Spinal cord (tissue), 10 donors: ENCODE measurements around the gene MTHFR. TPM values are rescaled to one million over a fixed set of nuclear protein-coding genes. Genes with fewer than 3 reads are reported as not detected.

Source experiments
- DNase-seq, 6 donors: peaks; one replicate each; pipeline versions ENCODE4 v3.0.0 to v3.0.0-alpha.2; 2013 to 2015; ENCODE audit warnings: low spot score in 6 of 6, low read depth in 4 of 6
- H3K27ac ChIP-seq: one replicate; pipeline ENCODE4 v1.5.1; 2013; ENCODE audit warnings: low read depth, low read length, control low read depth
- H3K27me3 ChIP-seq: one replicate; pipeline ENCODE4 v1.6.1; 2013; ENCODE audit warnings: low read length; ENCODE audit not compliant: control insufficient read depth, insufficient read depth
- H3K36me3 ChIP-seq: one replicate; pipeline ENCODE4 v1.6.1; 2013; ENCODE audit warnings: low read length; ENCODE audit not compliant: control insufficient read depth, insufficient read depth
- H3K4me1 ChIP-seq: one replicate; pipeline ENCODE4 v1.6.1; 2013; ENCODE audit warnings: low read length; ENCODE audit not compliant: control insufficient read depth, insufficient read depth
- H3K4me3 ChIP-seq: one replicate; pipeline ENCODE4 v1.5.1; 2013; ENCODE audit warnings: low read depth, low read length, control low read depth
- H3K9me3 ChIP-seq: one replicate; pipeline ENCODE4 v1.6.1; 2013; ENCODE audit warnings: low read length; ENCODE audit not compliant: control insufficient read depth, insufficient read depth
- WGBS: methylation state at CpG from one replicate; pipeline ENCODE4 v1.1.5; 2013; ENCODE audit warnings: missing lambda C conversion rate; ENCODE audit not compliant: insufficient coverage; 5-methylcytosine and 5-hydroxymethylcytosine counted together
- polyA plus RNA-seq, 2 donors: library from polyadenylated mRNA; unstranded; fragments of 120-200 nt; gene quantifications; one replicate each; pipeline ENCODE4 v1.2.1, GENCODE V29; 2013; ENCODE audit not compliant: insufficient read length in 2 of 2
- total RNA-seq, 2 donors: library from RNA; depleted of rRNA in 1 of 2; stranded (reverse); fragments of 120-200 nt in 1 of 2; fragments of >200 nt in 1 of 2; gene quantifications; one replicate each; pipeline versions ENCODE4 v1.2.3 to v1.2.4, GENCODE V29; 2013 to 2014
- donor health status: healthy.

The MTHFR gene
- total and polyA plus RNA-seq, 4 donors: 20.9 to 49.1 (median 31.0) TPM

GRCh38 chr1:11772458-11772857 is 33.3 kb downstream of the MTHFR start:
- WGBS: 72% methylated on average over 4 of the region's 5 CpGs
- no peaks in the 10 kb centered on the region for H3K9me3 ChIP-seq
- no peak overlapping the region for H3K4me3 ChIP-seq
- no peaks in the 10 kb centered on the region for H3K27me3 ChIP-seq
- peaks cover 4% of the 10 kb centered on the region for H3K36me3 ChIP-seq
- no peaks in the 10 kb centered on the region for H3K4me1 ChIP-seq
- no peak overlapping the region for H3K27ac ChIP-seq
- no peak for DNase-seq

- DNase-seq: no peak
- H3K27me3 ChIP-seq: no peaks in the 10 kb centered on the region
- no peak overlapping the region for H3K27ac ChIP-seq
- peaks cover 3% of the 10 kb centered on the region for H3K36me3 ChIP-seq
- no peaks in the 10 kb centered on the region for H3K4me1 ChIP-seq
- H3K9me3 ChIP-seq: no peaks in the 10 kb centered on the region
- H3K4me3 ChIP-seq: no peak overlapping the region
- WGBS: 76% methylated on average over 11 of the region's 11 CpGs
Observed at GRCh38 chr1:11771481-11772043, 34.2 kb downstream of the MTHFR start.

- H3K4me1 ChIP-seq: no peaks in the 10 kb centered on the region
- no peaks in the 10 kb centered on the region for H3K36me3 ChIP-seq
- H3K27me3 ChIP-seq: no peaks in the 10 kb centered on the region
- no peak for DNase-seq
- H3K27ac ChIP-seq: no peak overlapping the region
- H3K9me3 ChIP-seq: no peaks in the 10 kb centered on the region
- no peak overlapping the region for H3K4me3 ChIP-seq
Observed at GRCh38 chr1:11770011-11770410, 35.8 kb downstream of the MTHFR start.

- no peaks in the 10 kb centered on the region for H3K4me1 ChIP-seq
- H3K4me3 ChIP-seq: no peak overlapping the region
- no peak overlapping the region for H3K27ac ChIP-seq
- H3K27me3 ChIP-seq: no peaks in the 10 kb centered on the region
- no peaks in the 10 kb centered on the region for H3K9me3 ChIP-seq
- no peak for DNase-seq
- H3K36me3 ChIP-seq: no peaks in the 10 kb centered on the region
- WGBS: 81% methylated on average over 4 of the region's 4 CpGs
Observed at GRCh38 chr1:11769274-11769673, 36.5 kb downstream of the MTHFR start.

- Histone ChIP-seq H3K27me3 (no peaks in the 10 kb centered on the region), H3K4me3 (no peak overlapping the region), H3K4me1 (no peaks in the 10 kb centered on the region), H3K27ac (no peak overlapping the region), H3K9me3 (no peaks in the 10 kb centered on the region), H3K36me3 (no peaks in the 10 kb centered on the region)
- no peak for DNase-seq
- 83% methylated on average over 3 of the region's 4 CpGs for WGBS
Observed at GRCh38 chr1:11768821-11769220, 36.9 kb downstream of the MTHFR start.

- Histone ChIP-seq H3K4me1 (no peaks in the 10 kb centered on the region), H3K4me3 (no peak overlapping the region), H3K27me3 (no peaks in the 10 kb centered on the region), H3K9me3 (no peaks in the 10 kb centered on the region), H3K36me3 (no peaks in the 10 kb centered on the region), H3K27ac (no peak overlapping the region)
- 72% methylated on average over 14 of the region's 16 CpGs for WGBS
- no peak for DNase-seq
Observed at GRCh38 chr1:11767922-11768704, 37.7 kb downstream of the MTHFR start.

GRCh38 chr1:11766429-11766776 is 39.4 kb downstream of the MTHFR start:
- peaks cover 12% of the 10 kb centered on the region for H3K27me3 ChIP-seq
- no peak overlapping the region for H3K4me3 ChIP-seq
- no peaks in the 10 kb centered on the region for H3K36me3 ChIP-seq
- 69% methylated on average over 14 of the region's 14 CpGs for WGBS
- no peak overlapping the region for H3K27ac ChIP-seq
- no peaks in the 10 kb centered on the region for H3K9me3 ChIP-seq
- H3K4me1 ChIP-seq: peaks cover 6% of the 10 kb centered on the region
- DNase-seq: no peak

GRCh38 chr1:11765661-11766428 is 39.9 kb downstream of the MTHFR start:
- Histone ChIP-seq H3K4me1 (peaks cover 6% of the 10 kb centered on the region), H3K4me3 (no peak overlapping the region), H3K36me3 (no peaks in the 10 kb centered on the region), H3K9me3 (no peaks in the 10 kb centered on the region), H3K27me3 (peaks cover 12% of the 10 kb centered on the region), H3K27ac (no peak overlapping the region)
- WGBS: 83% methylated on average over 17 of the region's 19 CpGs
- DNase-seq: no peak

GRCh38 chr1:11764519-11764918 is 41.2 kb downstream of the MTHFR start:
- Histone ChIP-seq H3K27ac (no peak overlapping the region), H3K27me3 (peaks cover 12% of the 10 kb centered on the region), H3K36me3 (no peaks in the 10 kb centered on the region), H3K4me1 (peaks cover 6% of the 10 kb centered on the region), H3K4me3 (no peak overlapping the region), H3K9me3 (no peaks in the 10 kb centered on the region)
- no peak for DNase-seq
- 71% methylated on average over 7 of the region's 7 CpGs for WGBS
